Panc1 (cell line): ENCODE measurements around the gene OR9Q1.

Experiments
- POLR2AphosphoS5 ChIP-seq: IDR thresholded peaks from 2 replicates; pipeline ENCODE4 v1.6.1; 2012; ENCODE audit warnings: mild to moderate bottlenecking, low read depth, low read length, moderate library complexity
- REST ChIP-seq, 2 experiments: IDR thresholded peaks; 2 replicates each; pipeline ENCODE4 v1.6.1; 2011 to 2012; ENCODE audit warnings: low read depth in 2 of 2, control low read depth in 1 of 2, low read length in 1 of 2, mild to moderate bottlenecking in 1 of 2, moderate library complexity in 1 of 2; ENCODE audit not compliant: insufficient read depth in 1 of 2
- SIN3A ChIP-seq: IDR thresholded peaks from 2 replicates; pipeline ENCODE4 v1.6.1; 2012; ENCODE audit warnings: low read depth, mild to moderate bottlenecking, low read length, moderate library complexity, borderline replicate concordance; ENCODE audit not compliant: insufficient read depth
- TCF7L2 ChIP-seq: IDR thresholded peaks from 2 replicates; pipeline ENCODE4 v1.6.1; 2011; ENCODE audit warnings: mild to moderate bottlenecking, low read depth, low read length, inconsistent platforms
- TF ChIP-seq, protein P1 (sequence below): fragments of 450-650 bp; IDR thresholded peaks from 2 replicates; pipeline ENCODE4 v1.5.1; 2017; ENCODE audit warnings: mild to moderate bottlenecking

DNA sequence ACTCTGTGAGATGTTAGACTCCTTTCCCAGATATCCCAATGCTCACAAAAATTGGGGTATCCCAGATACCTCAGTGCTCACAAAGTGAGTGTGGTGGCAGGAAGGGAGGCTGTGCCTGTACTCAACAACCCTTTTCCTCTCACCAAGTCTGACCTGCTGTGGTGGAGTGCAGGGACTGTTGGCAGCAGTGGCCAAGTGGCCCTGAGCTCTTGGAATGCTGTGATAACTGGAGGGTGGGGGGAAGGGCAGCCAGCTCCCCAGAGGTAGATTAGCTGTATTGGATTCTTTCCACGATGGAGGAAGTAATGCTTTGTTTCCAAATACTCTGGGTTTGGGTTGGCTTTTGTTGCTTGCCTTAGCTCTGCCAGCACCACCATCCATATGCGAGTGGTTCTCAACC, 46.0 kb upstream of the OR9Q1 start:
- TF ChIP-seq SIN3A, result no peak
- TF ChIP-seq, protein P1, sequence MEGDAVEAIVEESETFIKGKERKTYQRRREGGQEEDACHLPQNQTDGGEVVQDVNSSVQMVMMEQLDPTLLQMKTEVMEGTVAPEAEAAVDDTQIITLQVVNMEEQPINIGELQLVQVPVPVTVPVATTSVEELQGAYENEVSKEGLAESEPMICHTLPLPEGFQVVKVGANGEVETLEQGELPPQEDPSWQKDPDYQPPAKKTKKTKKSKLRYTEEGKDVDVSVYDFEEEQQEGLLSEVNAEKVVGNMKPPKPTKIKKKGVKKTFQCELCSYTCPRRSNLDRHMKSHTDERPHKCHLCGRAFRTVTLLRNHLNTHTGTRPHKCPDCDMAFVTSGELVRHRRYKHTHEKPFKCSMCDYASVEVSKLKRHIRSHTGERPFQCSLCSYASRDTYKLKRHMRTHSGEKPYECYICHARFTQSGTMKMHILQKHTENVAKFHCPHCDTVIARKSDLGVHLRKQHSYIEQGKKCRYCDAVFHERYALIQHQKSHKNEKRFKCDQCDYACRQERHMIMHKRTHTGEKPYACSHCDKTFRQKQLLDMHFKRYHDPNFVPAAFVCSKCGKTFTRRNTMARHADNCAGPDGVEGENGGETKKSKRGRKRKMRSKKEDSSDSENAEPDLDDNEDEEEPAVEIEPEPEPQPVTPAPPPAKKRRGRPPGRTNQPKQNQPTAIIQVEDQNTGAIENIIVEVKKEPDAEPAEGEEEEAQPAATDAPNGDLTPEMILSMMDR, result no peak
- TF ChIP-seq POLR2AphosphoS5, result no peak
- no peak for TF ChIP-seq REST (IDR thresholded peaks at IDR 0.05; ENCODE audit: insufficient read depth in 1 of 2, low read depth in 2 of 2, low read length in 1 of 2)
- TF ChIP-seq TCF7L2, result no peak
